GM12878 (cell line): ENCODE measurements around the gene TBATA. TPM values are rescaled to one million over a fixed set of nuclear protein-coding genes. Genes with fewer than 3 reads are reported as not detected.

Source experiments
- ATAC-seq: fragments of 200-7000 bp; cut with Tn5 transposase; 3 replicates; pipeline ENCODE4 v1.9.1; 2020; ENCODE audit warnings: mild to moderate bottlenecking, moderate library complexity
- BruUV-seq: library from RNA; stranded (reverse); fragments of 400-500 nt; replicated peaks from 2 replicates; lab custom pipeline; 2021; lab: Mats Ljungman, UMichigan
- CTCF ChIA-PET: fragments of 300-600 bp; sonication (Branson Sonifier 250); formaldehyde crosslinking; extraction: SDS; loops from one replicate; lab custom pipeline; 2021; ENCODE audit warnings: inconsistent platforms; lab: Yijun Ruan, JAX
- POLR2A ChIA-PET: fragments of 350-600 bp; formaldehyde crosslinking; extraction: SDS; loops from one replicate; lab custom pipeline; 2021; ENCODE audit warnings: inconsistent platforms; lab: Charles Lee
- RAD21 ChIA-PET: fragments of 300-600 bp; sonication (Branson Sonifier 250); formaldehyde crosslinking; loops from one replicate; lab custom pipeline; 2023; ENCODE audit warnings: antibody characterized with exemption; ENCODE audit not compliant: unreplicated experiment; lab: Charles Lee
- SMC1A ChIA-PET: fragments of 300-600 bp; sonication (Branson Sonifier 250); formaldehyde crosslinking; loops from one replicate; lab custom pipeline; 2023; ENCODE audit not compliant: unreplicated experiment, uncharacterized antibody; lab: Charles Lee
- DNase-seq: peaks from one replicate; pipeline ENCODE4 v3.0.0-alpha.2; 2011; ENCODE audit warnings: low read depth, low spot score
- FAIRE-seq: peaks from 3 replicates; lab custom pipeline; 2011; peaks lifted over from hg19 to GRCh38; lab: Jason Lieb, UNC
- H2AFZ ChIP-seq: 2 replicates; pipeline ENCODE4 v1.6.0; 2011; ENCODE audit warnings: low read depth, low read length, control low read depth; ENCODE audit not compliant: control insufficient read depth
- H3K27ac ChIP-seq: 2 replicates; pipeline ENCODE4 v1.5.1; 2011; ENCODE audit warnings: control low read depth; ENCODE audit not compliant: control insufficient read depth, insufficient read depth
- H3K27me3 ChIP-seq, 2 experiments: replicated peaks in 1 of 2; 2 replicates each; pipeline versions ENCODE4 v1.6.0 to v1.6.1; 2011; ENCODE audit warnings: low read length in 1 of 2; ENCODE audit not compliant: control insufficient read depth in 2 of 2, insufficient read depth in 2 of 2
- H3K36me3 ChIP-seq, 2 experiments: 2 replicates each; pipeline ENCODE4 v1.5.1; 2011; ENCODE audit warnings: low read length in 1 of 2; ENCODE audit not compliant: control insufficient read depth in 2 of 2, insufficient read depth in 2 of 2
- H3K4me1 ChIP-seq: 2 replicates; pipeline ENCODE4 v1.6.1; 2011; ENCODE audit warnings: mild to moderate bottlenecking, low read length, moderate library complexity, mixed read lengths; ENCODE audit not compliant: control insufficient read depth, insufficient read depth
- H3K4me2 ChIP-seq: 2 replicates; pipeline ENCODE4 v1.6.0; 2011; ENCODE audit warnings: control low read depth; ENCODE audit not compliant: control insufficient read depth, insufficient read depth
- H3K4me3 ChIP-seq: fragments of 200-600 bp; sonication (generic); 2 replicates; pipeline ENCODE4 v1.5.1; 2016
- H3K79me2 ChIP-seq: 2 replicates; pipeline ENCODE4 v1.6.0; 2011; ENCODE audit warnings: low read length; ENCODE audit not compliant: control insufficient read depth, insufficient read depth
- H3K9ac ChIP-seq: 2 replicates; pipeline ENCODE4 v1.8.0; 2011; ENCODE audit warnings: low read length, control low read depth, mixed read lengths; ENCODE audit not compliant: control insufficient read depth, insufficient read depth
- H3K9me3 ChIP-seq: replicated peaks from 3 replicates; pipeline ENCODE4 v1.5.1; 2011; ENCODE audit warnings: mild to moderate bottlenecking, low read length; ENCODE audit not compliant: control insufficient read depth, insufficient read depth
- H4K20me1 ChIP-seq: 2 replicates; pipeline ENCODE4 v1.6.0; 2011; ENCODE audit not compliant: control insufficient read depth, insufficient read depth
- BCL11A ChIP-seq: IDR thresholded peaks from 2 replicates; pipeline ENCODE4 v1.6.1; 2011; ENCODE audit warnings: low read depth, low read length
- EZH2 ChIP-seq: IDR thresholded peaks from 2 replicates; pipeline ENCODE4 v1.6.1; 2012; ENCODE audit warnings: low read depth, mild to moderate bottlenecking, control low read depth, inconsistent platforms, low read length, borderline replicate concordance; ENCODE audit not compliant: control insufficient read depth
- FOXM1 ChIP-seq: IDR thresholded peaks from 2 replicates; pipeline ENCODE4 v1.6.1; 2012; ENCODE audit warnings: low read depth, mild to moderate bottlenecking, inconsistent platforms, low read length, moderate library complexity
- HSF1 ChIP-seq: fragments of 150-350 bp; IDR thresholded peaks from 2 replicates; pipeline ENCODE4 v1.6.1; 2014; ENCODE audit warnings: mild to moderate bottlenecking, low read depth, low read length
- SKIL ChIP-seq: fragments of 450-650 bp; IDR thresholded peaks from 2 replicates; pipeline ENCODE4 v1.6.1; 2017; ENCODE audit warnings: mild to moderate bottlenecking, low read depth, inconsistent platforms; ENCODE audit not compliant: poor library complexity, severe bottlenecking
- SREBF2 ChIP-seq: IDR thresholded peaks from 2 replicates; pipeline ENCODE4 v1.6.1; 2012; ENCODE audit warnings: mild to moderate bottlenecking, low read length
- TBL1XR1 ChIP-seq: IDR thresholded peaks from 2 replicates; pipeline ENCODE4 v1.6.1; 2012; ENCODE audit warnings: low read depth, low read length, improper control_type of control experiment
- TCF3 ChIP-seq: IDR thresholded peaks from 2 replicates; pipeline ENCODE4 v1.6.1; 2012; ENCODE audit warnings: low read depth, mild to moderate bottlenecking, low read length, borderline replicate concordance; ENCODE audit not compliant: insufficient read depth
- WRNIP1 ChIP-seq: IDR thresholded peaks from 2 replicates; pipeline ENCODE4 v1.6.1; 2011; ENCODE audit warnings: low read depth, low read length, improper control_type of control experiment, borderline replicate concordance
- ZBTB40 ChIP-seq: fragments of 450-650 bp; IDR thresholded peaks from 2 replicates; pipeline ENCODE4 v1.6.1; 2016; ENCODE audit warnings: mild to moderate bottlenecking, moderate library complexity, borderline replicate concordance
- ZNF384 ChIP-seq: IDR thresholded peaks from 2 replicates; pipeline ENCODE4 v1.6.1; 2012; ENCODE audit warnings: low read depth, mild to moderate bottlenecking, low read length, improper control_type of control experiment, borderline replicate concordance
- WGBS: methylation state at CpG from one replicate; pipeline ENCODE4 v1.1.6; 2016; ENCODE audit warnings: low lambda C conversion rate; ENCODE audit not compliant: insufficient replicate concordance, insufficient coverage; ENCODE audit errors: missing lambda C conversion rate; 5-methylcytosine and 5-hydroxymethylcytosine counted together
- in situ Hi-C: fragments of 300-500 bp; cut with MboI; formaldehyde crosslinking; loops from 9 replicates; pipeline ENCODE4 v1.14.3; 2018; ENCODE audit warnings: mixed read lengths
- intact Hi-C: fragments of 100-400 bp; cut with micrococcal nuclease; formaldehyde crosslinking; loops from one replicate; pipeline ENCODE4 v1.14.2; 2022; ENCODE audit not compliant: unreplicated experiment
- polyA plus RNA-seq, 11 experiments: library from polyadenylated mRNA; depleted of rRNA in 4 of 11; unstranded in 6 of 11; stranded (reverse) in 5 of 11; fragments of >200 nt; fragmentation: Nextera tagmentation in 4 of 11; fragmentation: Illumina TruSeq in 1 of 11; extraction: Ambion mirVana in 4 of 11; extraction: Trizol in 1 of 11; gene quantifications; 1 replicate in 1 of 11; 2 replicates in 10 of 11; pipeline versions ENCODE4 v1.2.1 to v1.2.3, GENCODE V29; 2011 to 2016; ENCODE audit warnings: inconsistent platforms in 2 of 11, missing spikeins in 2 of 11, low read depth in 1 of 11
- total RNA-seq, 4 experiments: library from RNA; depleted of rRNA in 3 of 4; stranded (reverse); fragments of >200 nt in 3 of 4; fragmentation: Illumina TruSeq in 1 of 4; extraction: Trizol in 1 of 4; gene quantifications; 2 replicates each; pipeline versions ENCODE4 v1.2.1 to v1.2.3, GENCODE V29; 2013 to 2021

Gene TBATA
- total and polyA plus RNA-seq, 10 of the 15 experiments (the other 5 are each of a cell fraction or from before 2014, with no cell fraction given) = not detected

GRCh38 chr10:70753841-70754621 lies 31.1 kb downstream of the TBATA start:
- H3K4me3 ChIP-seq = no peak overlapping the region
- intact Hi-C loops (no loop called here), in situ Hi-C loops (no loop called here)
- FAIRE-seq (no peak), DNase-seq (no peak), ATAC-seq (no peak)
- no peak overlapping the region for H2AFZ ChIP-seq
- no peak overlapping the region for H3K4me2 ChIP-seq
- no peaks in the 10 kb centered on the region; a peak in 1 of 4 replicates for H3K27me3 ChIP-seq
- SMC1A ChIA-PET = interaction anchor here (0.9 to 1.0 kb wide), 2 partner anchors 8 to 17 kb away, joined by 3 read pairs; no protein-coding TSS in a partner anchor
- H3K27ac ChIP-seq = no peak overlapping the region
- no peaks in the 10 kb centered on the region for H3K4me1 ChIP-seq
- H3K36me3 ChIP-seq = no peaks in the 10 kb centered on the region
- no peak overlapping the region for H3K9ac ChIP-seq
- POLR2A ChIA-PET = no interaction called here
- no peaks in the 10 kb centered on the region for H3K9me3 ChIP-seq
- H3K79me2 ChIP-seq = no peaks in the 10 kb centered on the region
- CTCF ChIA-PET = interaction anchor here (1.6 to 3.4 kb wide), 4 partner anchors 134 to 293 kb away, joined by 5 to 24 read pairs (median 10); no protein-coding TSS in a partner anchor
- RAD21 ChIA-PET = interaction anchor here (0.7 to 2.1 kb wide), 2 partner anchors 195 to 533 kb away, joined by 3 to 6 read pairs; no protein-coding TSS in a partner anchor
- no TSS peak for BruUV-seq
- 51% methylated on average over 15 of the region's 15 CpGs for WGBS
- H4K20me1 ChIP-seq = no peaks in the 10 kb centered on the region
- TF ChIP-seq TCF3 = no peak
- no peak for TF ChIP-seq SREBF2
- TF ChIP-seq TBL1XR1 = no peak
- no peak for TF ChIP-seq ZNF384
- no peak for TF ChIP-seq EZH2
- no peak for TF ChIP-seq ZBTB40
- no peak for TF ChIP-seq FOXM1
- TF ChIP-seq SKIL = no peak
- no peak for TF ChIP-seq WRNIP1
- TF ChIP-seq HSF1 = no peak
- TF ChIP-seq BCL11A = no peak
